Hematopoietic multipotent progenitor cell treated with erythropoietin and hydrocortisone succinate and interleukin-3 and kit ligand, for 6 days (in vitro differentiated cells): ENCODE results near the gene FECH.

Source experiments
- DNase-seq: peaks from one replicate; pipeline ENCODE4 v3.0.0-alpha.2; 2015

FECH gene

GRCh38 chr18:57579934-57580333 lies 6.6 kb downstream of the FECH start:
- DNase-seq, result no peak

GRCh38 chr18:57576316-57576715 lies 10.2 kb downstream of the FECH start:
- no peak for DNase-seq

GRCh38 chr18:57575542-57575941 lies 11.0 kb downstream of the FECH start:
- DNase-seq, result no peak

GRCh38 chr18:57574866-57575265 lies 11.6 kb downstream of the FECH start:
- DNase-seq, result no peak

- DNase-seq, result no peak
These were observed 16.3 kb downstream of the FECH start for GRCh38 chr18:57570162-57570561.

GRCh38 chr18:57569133-57569532 lies 17.4 kb downstream of the FECH start:
- DNase-seq, result no peak

GRCh38 chr18:57561728-57562423 lies 24.6 kb downstream of the FECH start:
- peak; percentile 82 for DNase-seq

GRCh38 chr18:57561261-57561660 lies 25.2 kb downstream of the FECH start:
- DNase-seq, result no peak

- DNase-seq, result no peak
These were observed 27.2 kb downstream of the FECH start for GRCh38 chr18:57559314-57559713.

- DNase-seq, result no peak
These were observed 31.4 kb downstream of the FECH start for GRCh38 chr18:57555134-57555533.

GRCh38 chr18:57550510-57550909 lies 36.0 kb downstream of the FECH start:
- DNase-seq, result no peak

GRCh38 chr18:57547260-57547659 lies 39.2 kb downstream of the FECH start:
- DNase-seq, result peak; percentile 9

GRCh38 chr18:57544936-57545660 lies 41.4 kb downstream of the FECH start:
- DNase-seq, result no peak

- DNase-seq, result no peak
These were observed 42.9 kb downstream of the FECH start for GRCh38 chr18:57543560-57543959.

- no peak for DNase-seq
These were observed 43.6 kb downstream of the FECH start for GRCh38 chr18:57542812-57543427.

GRCh38 chr18:57542126-57542525 lies 44.4 kb downstream of the FECH start:
- no peak for DNase-seq

GRCh38 chr18:57539702-57540101 lies 46.8 kb downstream of the FECH start:
- DNase-seq, result no peak

- DNase-seq, result no peak
These were observed 47.9 kb downstream of the FECH start for GRCh38 chr18:57538614-57539013.

GRCh38 chr18:57534511-57534909 lies 52.0 kb downstream of the FECH start:
- no peak for DNase-seq

- DNase-seq, result no peak
These were observed 52.5 kb downstream of the FECH start for GRCh38 chr18:57533868-57534510.

GRCh38 chr18:57533006-57533867 lies 53.3 kb downstream of the FECH start:
- DNase-seq, result no peak

GRCh38 chr18:57529151-57529550 lies 57.4 kb downstream of the FECH start:
- DNase-seq, result no peak
